Measurements from ENCODE around the gene SPATA13.

The SPATA13 gene

GRCh38 chr13:24141333-24141910, 19.1 kb upstream of the SPATA13 start:
- in situ Hi-C loops (cut with HindIII; ENCODE audit: low sequenced_read_pairs), result no loop called here

- in situ Hi-C loops (cut with HindIII; ENCODE audit: low sequenced_read_pairs), result no loop called here
Observed at GRCh38 chr13:24142453-24142852, 18.1 kb upstream of the SPATA13 start.

- in situ Hi-C loops (cut with HindIII; ENCODE audit: low sequenced_read_pairs), result no loop called here
Observed at GRCh38 chr13:24142886-24143285, 17.6 kb upstream of the SPATA13 start.

DNA sequence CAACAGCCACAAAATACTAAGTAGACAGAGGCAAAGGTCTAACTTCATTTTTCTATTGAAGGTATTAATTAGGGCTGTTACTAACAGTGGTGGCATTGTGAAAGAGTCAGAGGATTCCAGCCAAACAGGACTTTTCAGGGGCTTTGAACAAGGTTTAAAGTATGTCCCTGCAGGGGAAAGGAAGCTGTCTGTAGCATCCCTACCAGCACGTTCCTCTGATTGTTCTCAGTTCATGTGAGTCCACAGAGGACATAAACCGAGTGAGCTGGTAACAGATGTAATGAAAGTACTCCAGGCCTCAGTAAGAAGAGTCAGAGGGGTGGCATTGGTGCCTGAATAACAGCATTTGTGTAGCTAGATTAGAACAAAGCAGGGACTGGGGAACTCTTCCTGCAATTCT, 15.3 kb upstream of the SPATA13 start:
- in situ Hi-C loops (cut with HindIII; ENCODE audit: low sequenced_read_pairs), result no loop called here

DNA sequence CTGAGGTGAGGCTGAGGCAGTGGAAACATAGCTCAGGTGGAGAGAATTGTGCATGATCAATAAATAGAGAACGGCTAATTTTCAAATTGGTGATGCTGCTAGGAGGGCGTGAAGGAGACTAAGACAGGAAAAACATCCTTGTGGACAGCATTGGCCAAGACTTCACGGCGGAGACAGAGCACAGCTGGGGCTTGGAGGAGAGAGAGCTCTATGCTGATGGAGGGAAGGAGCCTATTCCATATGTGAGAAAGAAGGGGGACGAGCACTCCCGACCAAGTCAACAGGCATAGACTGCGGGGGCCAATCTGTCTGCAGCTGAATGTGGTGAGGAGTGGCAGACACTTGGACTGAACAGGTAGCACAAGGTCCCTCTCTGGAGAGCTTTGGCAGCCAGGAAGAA, 14.8 kb upstream of the SPATA13 start:
- in situ Hi-C loops (cut with HindIII; ENCODE audit: low sequenced_read_pairs), result no loop called here

DNA sequence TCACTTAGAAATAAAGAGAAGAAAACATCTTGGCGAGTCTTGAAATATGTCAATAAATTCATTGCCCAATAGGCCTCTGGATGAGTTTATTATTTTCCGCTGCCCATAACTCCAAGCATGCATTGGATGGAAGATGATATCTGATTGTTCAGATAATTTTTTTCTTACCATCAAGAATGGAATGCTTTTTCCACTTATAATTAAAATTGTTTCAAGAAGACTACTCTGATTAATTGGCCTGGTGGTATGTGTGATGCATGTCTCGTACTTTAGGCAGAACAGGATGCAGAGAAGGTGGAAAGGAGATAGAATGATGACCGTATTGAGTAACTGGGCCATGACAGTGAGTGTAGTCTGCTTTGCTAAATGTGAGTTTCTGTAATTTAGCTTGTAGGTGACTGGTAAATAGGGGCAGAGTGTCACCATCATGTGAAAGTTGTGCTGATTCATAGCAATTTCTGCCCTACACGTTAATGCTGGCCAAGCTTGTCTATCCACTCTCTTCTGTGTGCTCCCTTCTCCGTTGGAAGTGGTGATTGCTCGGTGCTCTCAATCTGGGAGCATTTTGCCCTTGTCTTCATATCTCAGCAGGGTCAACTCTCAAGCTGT, 13.5 kb upstream of the SPATA13 start:
- in situ Hi-C loops (cut with HindIII; ENCODE audit: low sequenced_read_pairs), result no loop called here

DNA sequence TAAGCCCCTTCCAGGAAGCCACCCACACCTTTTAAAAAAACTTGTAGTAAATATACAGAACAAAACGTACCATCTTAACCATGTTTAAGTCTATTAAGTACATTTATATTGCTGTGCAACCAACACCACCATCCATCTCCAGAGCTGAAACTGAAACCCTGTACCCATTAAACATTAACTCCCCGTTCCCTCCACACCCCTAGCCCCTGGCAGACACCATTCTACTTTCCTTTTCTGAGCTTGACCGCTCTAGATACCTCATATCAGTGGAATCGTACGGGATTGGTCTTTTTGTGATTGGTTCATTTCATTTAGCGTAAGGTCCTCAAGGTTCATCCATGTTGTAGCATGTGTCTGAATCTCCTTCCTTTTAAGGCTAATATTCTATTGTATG, 13.0 kb upstream of the SPATA13 start:
- in situ Hi-C loops (cut with HindIII; ENCODE audit: low sequenced_read_pairs), result no loop called here

- in situ Hi-C loops (cut with HindIII; ENCODE audit: low sequenced_read_pairs), result no loop called here
Observed at GRCh38 chr13:24148414-24149235, 11.9 kb upstream of the SPATA13 start.

DNA sequence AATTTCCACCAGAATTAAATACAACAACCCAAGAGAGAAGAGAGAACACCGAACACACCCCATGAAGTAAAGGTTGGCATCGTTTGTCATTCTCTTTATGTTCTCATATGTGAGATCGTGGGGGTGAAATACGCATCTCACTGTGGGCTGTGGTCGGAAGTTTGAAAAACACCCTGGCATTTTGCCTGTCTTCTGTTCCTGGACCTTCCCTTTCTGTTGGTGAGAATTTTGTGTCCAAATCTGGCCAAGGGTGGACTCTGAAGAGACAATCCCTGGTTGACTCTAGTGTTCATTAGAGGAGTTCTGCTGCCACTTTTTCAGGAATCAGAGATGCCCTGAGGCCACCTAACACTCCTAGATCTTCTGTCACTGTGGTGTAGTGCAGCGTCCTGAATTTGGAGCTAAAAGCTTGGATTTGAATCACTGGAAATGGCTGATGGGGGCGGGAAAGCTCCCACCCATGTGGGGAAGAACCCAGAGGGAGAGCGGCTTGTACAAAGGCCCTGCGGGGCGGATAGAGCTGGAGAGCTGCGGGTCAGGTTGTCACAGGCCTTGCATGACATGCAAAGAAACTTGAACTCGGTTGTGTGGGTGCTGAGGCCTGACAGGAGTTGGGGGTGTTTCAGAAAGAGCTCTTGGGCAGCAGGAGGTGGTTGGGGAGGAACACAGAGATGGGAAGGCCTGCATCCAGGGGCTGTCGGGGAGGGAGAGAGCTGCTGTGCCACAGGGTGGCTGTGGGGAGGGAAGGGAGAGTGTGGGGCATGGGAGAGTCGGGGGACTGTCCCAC, 11.1 kb upstream of the SPATA13 start:
- in situ Hi-C loops (cut with HindIII; ENCODE audit: low sequenced_read_pairs), result no loop called here

- in situ Hi-C loops (cut with HindIII; ENCODE audit: low sequenced_read_pairs), result no loop called here
Observed at GRCh38 chr13:24150572-24150971, 9.9 kb upstream of the SPATA13 start.

- in situ Hi-C loops (cut with HindIII; ENCODE audit: low sequenced_read_pairs), result no loop called here
Observed at GRCh38 chr13:24151864-24152263, 8.7 kb upstream of the SPATA13 start.

DNA sequence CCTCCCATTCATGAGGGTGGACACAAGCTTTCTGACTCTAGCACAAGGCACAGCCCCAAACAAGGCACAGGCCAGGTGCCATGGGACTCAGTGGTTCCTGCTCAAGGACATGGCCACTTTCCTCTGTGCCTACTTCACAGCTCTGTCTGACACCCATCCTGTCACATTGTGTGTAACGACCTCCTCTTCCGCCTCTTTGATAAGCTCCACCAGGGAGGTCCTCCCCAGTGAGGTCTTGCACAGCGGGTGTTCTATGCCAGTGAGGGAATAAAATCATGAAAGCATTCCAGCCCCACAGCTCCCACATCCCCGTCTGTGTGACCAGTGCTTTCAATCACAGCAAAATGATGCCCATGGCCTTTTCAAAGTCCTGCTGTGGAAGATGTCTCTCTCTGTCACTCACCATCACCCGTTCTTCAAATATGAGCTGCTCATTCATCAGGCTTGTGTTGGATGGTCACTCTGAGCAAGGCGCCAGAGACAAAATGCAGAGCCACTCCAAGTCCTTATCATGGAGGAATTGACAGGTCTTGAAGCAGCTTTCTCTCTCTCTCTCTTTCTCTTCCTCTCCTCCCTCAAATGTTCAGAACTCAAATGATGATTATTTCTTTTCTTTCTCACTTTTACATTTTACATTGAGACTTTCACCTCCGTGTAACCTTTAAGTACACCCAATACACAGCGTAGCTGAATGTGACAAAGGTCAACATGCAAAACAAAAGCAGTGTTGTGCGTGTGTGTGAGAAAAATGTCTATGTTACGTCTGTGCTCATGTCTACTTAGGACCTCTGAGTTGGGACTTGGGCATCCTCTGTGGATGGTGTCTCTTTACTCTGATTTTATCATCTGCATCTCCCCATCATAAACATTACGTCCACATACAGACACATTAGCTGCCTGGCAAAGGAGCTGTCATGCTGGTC, 8.0 kb upstream of the SPATA13 start:
- in situ Hi-C loops (cut with HindIII; ENCODE audit: low sequenced_read_pairs), result no loop called here

DNA sequence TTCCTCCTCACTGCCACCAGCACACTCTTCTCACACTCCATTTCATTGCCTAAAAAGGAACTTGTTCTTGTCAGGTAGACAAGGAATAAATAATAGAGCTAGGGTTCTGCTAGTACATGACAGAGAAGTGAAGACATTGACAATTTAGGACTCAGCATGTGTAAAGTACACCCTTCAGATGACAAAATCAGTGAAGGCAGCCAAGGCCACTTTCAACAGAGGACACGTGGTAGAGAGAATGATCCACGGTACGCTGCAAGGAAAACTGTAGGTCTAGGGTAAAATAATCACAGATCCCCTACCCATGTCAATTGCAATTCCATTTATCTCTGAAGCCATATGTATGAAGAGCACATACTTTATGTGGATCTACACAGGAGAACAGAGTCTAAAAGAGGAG, 7.2 kb upstream of the SPATA13 start:
- in situ Hi-C loops (cut with HindIII; ENCODE audit: low sequenced_read_pairs), result no loop called here

DNA sequence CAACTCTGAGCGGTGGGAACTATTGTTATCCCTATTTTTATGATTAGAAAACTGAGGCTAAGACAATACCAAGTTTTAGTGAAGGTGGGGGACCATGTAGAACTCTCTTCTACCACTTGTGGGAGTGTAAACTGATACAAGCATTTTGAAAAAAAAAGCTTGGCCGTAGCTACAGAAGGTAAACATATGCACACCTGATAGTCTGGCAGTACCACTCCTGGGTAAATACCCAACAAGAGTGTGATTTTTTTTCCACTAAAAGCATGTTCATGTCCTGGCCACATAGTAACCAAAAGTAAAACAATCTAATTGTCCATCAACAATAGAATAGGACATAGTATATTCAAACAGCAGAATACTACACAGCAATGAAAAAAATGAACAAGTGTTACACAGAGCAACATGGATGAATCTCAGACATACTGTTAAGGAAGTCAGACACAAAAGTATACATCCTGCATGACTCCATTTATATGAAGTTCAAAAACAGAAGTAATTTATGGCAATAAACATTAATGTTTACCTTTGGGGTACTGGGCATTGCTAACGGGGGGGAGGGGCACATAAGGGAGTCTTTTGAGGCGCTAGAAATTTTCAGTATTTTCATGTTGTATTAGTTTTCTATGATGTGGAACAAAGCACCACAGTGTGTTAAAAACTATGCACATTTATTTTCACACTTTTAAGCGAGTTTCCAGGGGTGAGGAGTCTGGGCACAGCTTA, 6.4 kb upstream of the SPATA13 start:
- in situ Hi-C loops (cut with HindIII; ENCODE audit: low sequenced_read_pairs), result no loop called here

DNA sequence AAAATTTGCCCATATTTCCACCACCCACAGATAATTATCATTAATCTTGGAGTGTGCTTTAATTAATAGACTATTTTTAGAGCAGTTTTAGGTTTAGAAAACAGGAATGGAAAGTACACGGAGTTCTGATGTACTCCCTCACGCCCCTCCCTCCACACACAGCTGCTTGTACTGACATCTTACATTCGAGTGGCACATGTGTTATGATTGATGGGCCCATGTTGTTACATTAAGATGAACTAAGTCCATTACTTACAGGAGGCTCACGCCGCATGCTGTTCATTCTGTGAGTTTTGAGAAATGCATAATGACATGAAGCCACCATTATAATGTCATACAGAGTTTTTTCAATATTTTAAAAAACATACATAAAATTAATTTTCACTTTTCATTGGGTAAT, 1.2 kb upstream of the SPATA13 start:
- in situ Hi-C loops (cut with HindIII; ENCODE audit: low sequenced_read_pairs), result no loop called here

DNA sequence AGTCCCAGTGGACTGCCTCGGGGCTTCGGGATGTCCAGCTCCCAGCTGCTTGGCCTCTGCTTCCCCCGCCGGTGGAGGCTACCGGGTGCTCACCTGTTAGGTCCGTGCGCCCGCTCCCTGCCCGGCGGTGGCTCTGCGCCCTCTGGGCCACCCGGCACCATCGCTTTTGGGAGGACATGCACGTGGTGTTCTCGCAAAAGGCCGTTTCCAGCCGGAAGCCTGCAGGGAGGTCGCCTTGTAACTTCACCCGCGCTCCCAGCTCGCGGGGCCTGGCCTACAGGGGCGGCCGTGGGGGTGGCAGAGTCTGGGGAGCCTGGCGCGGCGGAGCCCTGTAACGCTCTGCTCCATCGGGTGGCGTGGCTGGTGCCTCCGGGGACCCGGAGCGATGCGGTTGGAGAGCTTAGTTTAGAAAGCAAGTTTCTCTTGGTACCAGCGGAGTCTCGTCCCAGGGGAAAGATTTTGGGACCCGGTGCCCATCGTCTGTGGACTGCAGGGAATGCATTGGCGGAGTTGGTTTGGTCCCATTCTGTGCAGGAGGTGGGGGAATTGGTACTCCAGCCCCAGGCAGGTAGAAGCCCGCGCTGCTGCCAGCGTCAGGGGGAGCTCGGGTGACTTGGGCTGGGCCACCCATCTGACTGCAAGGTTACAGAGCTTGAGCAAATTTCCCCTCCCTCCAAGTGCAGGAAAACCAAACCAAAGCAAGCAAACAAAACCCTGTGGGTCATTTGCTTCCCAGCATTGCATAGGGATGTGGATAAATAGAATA, 673 bp downstream of the SPATA13 start:
- in situ Hi-C loops (cut with HindIII; ENCODE audit: low sequenced_read_pairs), result no loop called here

DNA sequence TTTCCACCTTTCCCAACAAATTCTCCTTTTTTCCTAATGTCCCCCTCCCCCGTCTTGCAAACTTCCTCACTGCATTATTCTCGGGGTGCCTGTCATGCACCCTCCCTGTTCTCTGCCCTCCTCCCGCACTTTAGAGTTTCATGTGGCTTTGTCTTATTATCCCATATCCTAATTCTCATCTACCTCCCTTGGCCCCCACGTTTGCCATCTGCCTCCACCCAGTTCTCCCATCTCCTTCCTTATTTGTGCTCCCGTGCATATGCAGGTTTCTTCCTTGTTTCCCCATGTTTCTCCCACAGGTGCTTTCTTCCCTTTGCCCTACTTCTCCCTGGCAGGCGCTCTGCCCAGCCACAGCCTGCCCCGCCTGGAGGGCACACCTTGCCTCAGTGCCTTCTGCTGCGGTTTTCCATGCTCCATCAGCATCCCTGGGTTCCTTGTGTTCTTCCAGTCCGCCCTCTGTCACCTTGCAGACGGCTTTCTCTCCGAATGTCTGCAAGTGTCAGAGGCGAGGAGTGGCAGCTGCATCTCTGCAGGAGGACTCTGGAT, 1.5 kb downstream of the SPATA13 start:
- in situ Hi-C loops (cut with HindIII; ENCODE audit: low sequenced_read_pairs), result no loop called here

GRCh38 chr13:24162604-24163003, 2.1 kb downstream of the SPATA13 start:
- in situ Hi-C loops (cut with HindIII; ENCODE audit: low sequenced_read_pairs), result no loop called here

- in situ Hi-C loops (cut with HindIII; ENCODE audit: low sequenced_read_pairs), result no loop called here
Observed at GRCh38 chr13:24165746-24166145, 5.2 kb downstream of the SPATA13 start.
